ENCODE results near the gene NUP88. TPM values are rescaled to one million over a fixed set of nuclear protein-coding genes. Genes with fewer than 3 reads are reported as not detected.

NUP88 gene
- total RNA-seq, 1 donor from 2014 or later, result 42.4 TPM

DNA sequence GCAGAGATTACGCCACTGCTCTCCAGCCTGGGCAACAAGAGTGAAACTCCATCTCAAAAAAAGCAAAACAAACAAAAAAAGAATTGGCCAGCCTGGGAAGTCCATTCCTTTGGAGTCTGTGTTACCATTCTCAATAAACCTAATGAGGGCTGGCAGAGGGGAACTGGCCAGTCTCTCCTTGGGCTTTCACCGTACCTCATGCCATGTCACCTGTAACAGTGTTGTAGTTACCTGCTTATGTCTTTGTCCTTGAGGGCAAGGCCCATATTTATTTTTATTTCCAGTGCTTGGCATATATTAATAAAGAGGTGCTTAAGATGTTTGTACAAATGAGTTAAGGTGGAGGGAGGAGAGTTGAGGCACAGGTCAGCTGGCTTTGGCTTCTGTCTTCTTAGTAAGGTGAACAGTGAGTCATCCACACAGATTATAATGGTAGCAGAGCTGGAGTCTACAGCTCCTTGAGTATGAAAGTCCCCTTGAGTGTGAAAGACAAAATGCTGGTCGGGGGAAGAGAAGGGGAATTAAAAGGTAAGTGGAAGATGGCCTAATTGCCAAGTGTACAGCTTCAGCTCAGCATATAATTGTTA lies 11.0 kb upstream of the NUP88 start:
- H3K27me3 Mint-ChIP-seq (ENCODE audit: unreplicated experiment), result peaks cover 4% of the 10 kb centered on the region
- H3K36me3 Mint-ChIP-seq (ENCODE audit: low read depth, unreplicated experiment), result peaks cover 54% of the 10 kb centered on the region
- no peaks in the 10 kb centered on the region for H3K4me1 Mint-ChIP-seq (ENCODE audit: unreplicated experiment)
- DNase-seq (ENCODE audit: low spot score), result no peak
- H3K4me3 Mint-ChIP-seq (ENCODE audit: unreplicated experiment), result peak overlapping the region; percentile 74
- no peaks in the 10 kb centered on the region for H3K9me3 Mint-ChIP-seq (ENCODE audit: unreplicated experiment)
- H3K27ac Mint-ChIP-seq (ENCODE audit: unreplicated experiment), result peak overlapping the region; percentile 68
- TF ChIP-seq, protein P1, sequence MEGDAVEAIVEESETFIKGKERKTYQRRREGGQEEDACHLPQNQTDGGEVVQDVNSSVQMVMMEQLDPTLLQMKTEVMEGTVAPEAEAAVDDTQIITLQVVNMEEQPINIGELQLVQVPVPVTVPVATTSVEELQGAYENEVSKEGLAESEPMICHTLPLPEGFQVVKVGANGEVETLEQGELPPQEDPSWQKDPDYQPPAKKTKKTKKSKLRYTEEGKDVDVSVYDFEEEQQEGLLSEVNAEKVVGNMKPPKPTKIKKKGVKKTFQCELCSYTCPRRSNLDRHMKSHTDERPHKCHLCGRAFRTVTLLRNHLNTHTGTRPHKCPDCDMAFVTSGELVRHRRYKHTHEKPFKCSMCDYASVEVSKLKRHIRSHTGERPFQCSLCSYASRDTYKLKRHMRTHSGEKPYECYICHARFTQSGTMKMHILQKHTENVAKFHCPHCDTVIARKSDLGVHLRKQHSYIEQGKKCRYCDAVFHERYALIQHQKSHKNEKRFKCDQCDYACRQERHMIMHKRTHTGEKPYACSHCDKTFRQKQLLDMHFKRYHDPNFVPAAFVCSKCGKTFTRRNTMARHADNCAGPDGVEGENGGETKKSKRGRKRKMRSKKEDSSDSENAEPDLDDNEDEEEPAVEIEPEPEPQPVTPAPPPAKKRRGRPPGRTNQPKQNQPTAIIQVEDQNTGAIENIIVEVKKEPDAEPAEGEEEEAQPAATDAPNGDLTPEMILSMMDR (IDR thresholded peaks at IDR 0.05; ENCODE audit: unreplicated experiment), result no peak

GRCh38 chr17:5429191-5429887 lies 9.9 kb upstream of the NUP88 start:
- peaks cover 55% of the 10 kb centered on the region for H3K36me3 Mint-ChIP-seq (ENCODE audit: low read depth, unreplicated experiment)
- H3K9me3 Mint-ChIP-seq (ENCODE audit: unreplicated experiment), result no peaks in the 10 kb centered on the region
- no peak for DNase-seq (ENCODE audit: low spot score)
- peak overlapping the region; percentile 59 for H3K27ac Mint-ChIP-seq (ENCODE audit: unreplicated experiment)
- no peaks in the 10 kb centered on the region for H3K4me1 Mint-ChIP-seq (ENCODE audit: unreplicated experiment)
- TF ChIP-seq, protein P1 (IDR thresholded peaks at IDR 0.05; ENCODE audit: unreplicated experiment), result no peak
- H3K27me3 Mint-ChIP-seq (ENCODE audit: unreplicated experiment), result peaks cover 4% of the 10 kb centered on the region
- H3K4me3 Mint-ChIP-seq (ENCODE audit: unreplicated experiment), result peak overlapping the region; percentile 3

GRCh38 chr17:5425826-5426225 lies 6.4 kb upstream of the NUP88 start:
- Mint-ChIP-seq H3K27me3 (ENCODE audit: unreplicated experiment) (peaks cover 4% of the 10 kb centered on the region), H3K27ac (ENCODE audit: unreplicated experiment) (no peak overlapping the region), H3K4me1 (ENCODE audit: unreplicated experiment) (peaks cover 6% of the 10 kb centered on the region), H3K4me3 (ENCODE audit: unreplicated experiment) (peak overlapping the region; percentile 6), H3K36me3 (ENCODE audit: low read depth, unreplicated experiment) (peaks cover 29% of the 10 kb centered on the region), H3K9me3 (ENCODE audit: unreplicated experiment) (no peaks in the 10 kb centered on the region)
- TF ChIP-seq, protein P1 (IDR thresholded peaks at IDR 0.05; ENCODE audit: unreplicated experiment), result no peak
- DNase-seq (ENCODE audit: low spot score), result no peak

DNA sequence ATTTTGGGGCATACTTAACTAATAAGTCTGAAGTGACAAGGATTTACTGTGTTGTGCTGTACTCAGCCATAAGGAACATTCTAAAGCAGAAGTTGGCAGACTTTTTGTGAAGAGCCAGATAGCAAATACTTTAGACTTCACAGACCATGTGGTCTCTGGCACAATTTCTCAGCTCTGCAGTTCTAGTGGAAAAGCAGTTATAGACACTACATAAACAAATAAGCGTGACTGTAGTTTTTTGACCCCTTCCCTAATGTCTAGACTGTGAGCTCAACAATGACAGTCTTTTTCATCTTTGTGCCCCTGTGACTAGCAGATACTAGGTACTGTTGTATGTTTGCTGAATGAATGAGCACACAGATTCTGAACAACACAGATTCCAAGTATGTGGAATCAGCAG lies 5.4 kb upstream of the NUP88 start:
- Mint-ChIP-seq H3K27me3 (ENCODE audit: unreplicated experiment) (peaks cover 2% of the 10 kb centered on the region), H3K4me3 (ENCODE audit: unreplicated experiment) (no peak overlapping the region), H3K27ac (ENCODE audit: unreplicated experiment) (no peak overlapping the region), H3K9me3 (ENCODE audit: unreplicated experiment) (no peaks in the 10 kb centered on the region), H3K4me1 (ENCODE audit: unreplicated experiment) (peaks cover 13% of the 10 kb centered on the region), H3K36me3 (ENCODE audit: low read depth, unreplicated experiment) (peaks cover 24% of the 10 kb centered on the region)
- TF ChIP-seq, protein P1 (IDR thresholded peaks at IDR 0.05; ENCODE audit: unreplicated experiment), result no peak
- no peak for DNase-seq (ENCODE audit: low spot score)

- no peak for DNase-seq (ENCODE audit: low spot score)
- Mint-ChIP-seq H3K27ac (ENCODE audit: unreplicated experiment) (no peak overlapping the region), H3K9me3 (ENCODE audit: unreplicated experiment) (no peaks in the 10 kb centered on the region), H3K27me3 (ENCODE audit: unreplicated experiment) (peaks cover 2% of the 10 kb centered on the region), H3K4me1 (ENCODE audit: unreplicated experiment) (peaks cover 13% of the 10 kb centered on the region), H3K36me3 (ENCODE audit: low read depth, unreplicated experiment) (peaks cover 11% of the 10 kb centered on the region), H3K4me3 (ENCODE audit: unreplicated experiment) (no peak overlapping the region)
- TF ChIP-seq, protein P1 (IDR thresholded peaks at IDR 0.05; ENCODE audit: unreplicated experiment), result no peak
These were observed 3.0 kb upstream of the NUP88 start for GRCh38 chr17:5422505-5422904.

All from endothelial cell (in vitro differentiated cells).